T-helper 22 cell (primary cell): ENCODE data around the gene SULT1B1.

Source experiments
- DNase-seq: peaks from one replicate; pipeline ENCODE4 v3.0.0-alpha.2; 2020; ENCODE audit warnings: low read depth

Gene SULT1B1

DNA sequence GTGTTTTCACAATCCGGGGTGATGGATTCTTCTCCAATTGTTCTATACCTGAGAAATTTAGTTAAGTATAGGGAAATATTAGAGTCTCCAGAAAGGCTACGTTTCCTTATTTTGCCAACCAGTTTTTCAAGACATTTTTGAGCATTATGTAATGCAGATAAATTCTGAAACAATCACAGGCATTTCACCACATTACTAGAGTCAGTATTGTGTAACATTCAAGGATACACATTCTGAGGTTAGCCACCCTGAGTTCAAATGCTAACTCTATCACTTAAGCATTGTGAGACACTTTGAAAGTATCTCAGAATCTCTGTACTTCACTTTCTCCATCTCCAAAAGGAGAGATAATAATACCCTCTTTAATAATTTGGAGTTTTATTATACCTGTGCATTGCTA is 10.6 kb downstream of the SULT1B1 start:
- no peak for DNase-seq

GRCh38 chr4:69748173-69748572 is 12.2 kb downstream of the SULT1B1 start:
- no peak for DNase-seq

DNA sequence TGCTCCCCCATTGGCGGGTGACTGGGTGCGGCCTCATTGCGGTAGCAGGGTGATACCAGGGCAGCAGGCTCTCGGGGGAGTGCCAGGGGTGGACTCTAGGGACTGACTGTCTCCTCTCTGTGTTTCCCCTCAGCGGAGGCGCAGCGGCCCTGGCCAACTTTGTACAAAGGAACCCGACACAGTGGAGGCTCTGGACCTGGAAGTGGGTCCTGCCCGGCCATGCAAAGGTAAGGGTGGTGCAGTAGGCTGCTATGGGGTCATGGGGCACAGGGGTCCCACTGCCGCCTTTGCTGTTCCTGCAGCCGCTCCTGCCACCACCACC is 16.3 kb downstream of the SULT1B1 start:
- no peak for DNase-seq

- DNase-seq = no peak
Observed at GRCh38 chr4:69743476-69744156, 16.8 kb downstream of the SULT1B1 start.

- DNase-seq = no peak
Observed at GRCh38 chr4:69742596-69742995, 17.8 kb downstream of the SULT1B1 start.

- DNase-seq = no peak
Observed at GRCh38 chr4:69738872-69739271, 21.5 kb downstream of the SULT1B1 start.

DNA sequence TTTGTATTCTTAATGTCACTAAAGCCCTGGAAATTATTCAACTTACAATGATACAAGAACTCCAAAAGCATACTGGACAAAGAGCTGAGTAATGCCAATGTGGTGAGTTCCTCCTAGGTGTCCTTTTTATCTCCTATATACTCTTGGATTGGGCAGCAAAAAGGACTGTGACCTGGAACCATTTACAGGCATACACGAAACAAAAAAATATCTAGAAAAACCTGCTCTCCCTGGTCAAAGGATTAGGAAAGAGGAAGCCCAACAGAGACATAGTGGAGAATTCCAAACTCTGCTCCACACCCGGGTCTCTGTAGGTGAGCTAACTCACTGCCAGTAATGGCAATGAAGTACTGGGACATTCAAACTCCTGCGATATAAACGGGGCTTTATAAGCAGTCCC is 25.3 kb downstream of the SULT1B1 start:
- DNase-seq = no peak

- no peak for DNase-seq
Observed at GRCh38 chr4:69731847-69732246, 28.6 kb downstream of the SULT1B1 start.

- DNase-seq = no peak
Observed at GRCh38 chr4:69731241-69731640, 29.2 kb downstream of the SULT1B1 start.

DNA sequence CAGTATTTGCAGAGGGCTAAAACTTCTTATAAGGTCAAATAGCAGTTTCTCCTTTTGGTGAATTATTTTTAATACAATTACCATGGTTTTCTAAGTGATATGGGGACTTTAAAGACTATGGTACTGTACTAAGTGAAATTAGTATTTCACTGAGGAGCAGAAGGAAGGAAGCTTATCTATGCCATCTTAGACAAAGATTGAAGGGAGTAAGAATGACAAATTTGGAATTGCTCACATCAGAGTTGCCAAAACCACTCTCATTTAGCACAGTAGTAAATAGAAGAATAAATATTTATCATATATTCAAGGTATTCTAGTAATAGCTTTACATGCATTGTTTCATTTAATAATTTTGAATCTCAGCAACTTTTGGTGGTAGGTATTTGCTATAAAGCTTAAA is 30.4 kb downstream of the SULT1B1 start:
- DNase-seq = no peak

GRCh38 chr4:69727926-69728325 is 32.5 kb downstream of the SULT1B1 start:
- DNase-seq = no peak

GRCh38 chr4:69727426-69727825 is 33.0 kb downstream of the SULT1B1 start:
- DNase-seq = no peak

- DNase-seq = no peak
Observed at GRCh38 chr4:69726971-69727370, 33.4 kb downstream of the SULT1B1 start.

- DNase-seq = no peak
Observed at GRCh38 chr4:69718396-69719271, 41.8 kb downstream of the SULT1B1 start.

- DNase-seq = no peak
Observed at GRCh38 chr4:69717778-69718177, 42.6 kb downstream of the SULT1B1 start.

DNA sequence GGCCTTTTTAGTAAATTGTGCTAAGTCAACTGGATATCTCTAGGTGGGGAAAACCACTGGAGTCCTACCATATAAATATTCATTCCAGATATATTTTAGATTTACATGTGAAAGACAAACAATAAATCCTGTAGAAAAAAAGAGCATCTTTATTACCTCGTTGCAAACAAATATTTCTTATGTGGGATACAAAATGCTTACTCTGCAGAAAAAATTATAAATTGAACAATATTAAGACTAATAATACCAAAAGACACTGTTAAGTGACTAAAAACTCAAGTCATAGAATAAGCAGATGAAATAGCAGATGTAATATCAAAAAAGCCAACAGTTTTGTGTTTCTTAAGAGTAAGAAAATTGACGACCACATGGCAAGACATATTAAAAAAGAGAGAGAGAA is 43.8 kb downstream of the SULT1B1 start:
- DNase-seq = no peak

DNA sequence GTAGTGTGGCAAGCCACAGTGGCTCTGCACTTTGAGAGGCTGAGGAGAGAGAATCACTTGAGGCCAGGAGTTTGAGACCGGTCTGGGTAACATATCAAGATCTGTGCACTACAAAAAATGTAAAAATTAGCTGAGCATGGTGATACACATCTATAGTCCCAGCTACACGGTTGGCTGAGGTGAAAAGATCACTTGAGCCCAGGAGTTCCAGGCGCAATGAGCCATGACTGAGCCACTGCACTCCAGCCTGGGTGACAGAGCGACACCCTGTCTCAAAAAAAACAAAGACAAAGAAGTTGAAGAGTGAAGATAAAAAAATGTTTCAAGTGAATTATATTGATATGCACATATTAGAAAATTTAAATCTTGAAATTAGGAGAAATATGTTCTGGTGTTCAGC is 46.3 kb downstream of the SULT1B1 start:
- DNase-seq = no peak

DNA sequence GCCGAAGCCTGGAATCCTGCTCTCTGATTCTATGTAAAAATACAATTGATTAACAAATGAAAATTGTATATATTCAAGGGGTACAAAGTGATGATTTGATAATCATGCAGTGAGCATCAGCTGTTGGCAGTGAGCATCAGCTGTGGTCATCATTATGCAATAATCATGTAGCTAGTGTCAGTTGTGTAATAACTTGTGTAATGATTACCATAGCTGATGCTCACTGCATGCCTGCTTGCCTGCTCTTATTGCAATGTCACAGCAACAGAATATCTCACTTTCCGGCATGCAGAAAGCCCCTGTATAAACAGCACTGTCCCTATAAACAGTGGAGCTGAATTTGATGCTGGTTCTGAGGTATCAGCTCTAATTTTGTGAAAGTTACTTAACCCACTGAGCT is 46.8 kb downstream of the SULT1B1 start:
- DNase-seq = no peak

DNA sequence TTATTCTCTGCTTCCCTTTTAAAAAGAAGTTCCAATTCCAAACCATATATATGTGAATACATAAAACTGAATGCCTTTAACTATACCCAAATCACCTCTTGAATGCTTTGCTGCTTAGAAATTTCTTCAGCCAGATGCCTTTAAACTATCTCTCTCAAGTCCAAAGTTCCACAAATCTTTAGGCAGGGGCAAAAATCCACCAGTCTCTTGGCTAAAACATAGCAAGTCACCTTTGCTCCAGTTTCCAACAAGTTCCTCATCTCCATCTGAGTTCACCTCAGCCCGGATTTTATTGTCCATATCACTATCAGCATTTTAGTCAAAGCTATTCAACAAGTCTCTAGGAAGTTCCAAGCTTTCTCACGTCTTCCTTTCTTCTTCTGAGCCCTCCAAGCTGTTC is 49.8 kb downstream of the SULT1B1 start:
- DNase-seq = no peak

GRCh38 chr4:69708211-69708610 is 52.2 kb downstream of the SULT1B1 start:
- DNase-seq = no peak

DNA sequence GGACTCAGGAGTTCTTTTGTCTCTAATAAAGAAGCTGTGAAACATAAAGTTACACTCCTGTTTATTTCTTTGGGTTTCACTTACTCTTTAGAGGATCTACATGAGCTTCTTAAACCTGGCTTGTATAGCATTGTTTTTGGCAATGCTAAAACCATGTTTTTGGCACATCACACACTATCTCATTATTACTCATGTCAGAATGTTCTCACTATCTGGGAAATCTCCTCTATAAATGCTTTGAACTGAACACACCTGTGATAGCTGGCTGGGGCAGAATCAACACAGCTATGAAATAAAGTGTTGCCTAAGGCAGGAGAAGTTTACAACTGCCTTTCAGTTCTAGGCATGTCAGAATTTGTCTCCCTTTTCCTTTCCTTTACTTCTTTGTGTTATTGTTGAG is 52.6 kb downstream of the SULT1B1 start:
- no peak for DNase-seq

GRCh38 chr4:69702201-69702600 is 58.2 kb downstream of the SULT1B1 start:
- DNase-seq = no peak

- DNase-seq = no peak
Observed at GRCh38 chr4:69701696-69702095, 58.7 kb downstream of the SULT1B1 start.
